Left lung (tissue), 10 donors: ENCODE measurements around the gene AKAP13. TPM values are rescaled to one million over a fixed set of nuclear protein-coding genes. Genes with fewer than 3 reads are reported as not detected.

Experiments used
- ATAC-seq: fragments of 200-7000 bp; cut with Tn5 transposase; one replicate; pipeline ENCODE4 v1.9.1; 2020; ENCODE audit warnings: moderate library complexity
- DNase-seq, 4 donors: peaks; one replicate each; pipeline ENCODE4 v3.0.0-alpha.2; 2013 to 2020
- H3K27ac ChIP-seq, 2 donors: fragments of 200-600 bp; sonication (generic) in 1 of 2; one replicate each; pipeline versions ENCODE4 v1.5.0 to v1.8.0; 2020 to 2021
- H3K27me3 ChIP-seq, 2 donors: fragments of 200-600 bp; sonication (generic) in 1 of 2; one replicate each; pipeline versions ENCODE4 v1.5.0 to v1.8.0; 2020 to 2021
- H3K36me3 ChIP-seq, 2 donors: fragments of 200-600 bp; sonication (generic) in 1 of 2; one replicate each; pipeline versions ENCODE4 v1.5.0 to v1.8.0; 2020 to 2021
- H3K4me1 ChIP-seq, 2 donors: fragments of 200-600 bp; one replicate each; pipeline ENCODE4 v1.8.0; 2021
- H3K4me3 ChIP-seq, 2 donors: fragments of 200-600 bp; sonication (generic) in 1 of 2; one replicate each; pipeline versions ENCODE4 v1.5.0 to v1.8.0; 2020 to 2021; ENCODE audit warnings: mild to moderate bottlenecking in 1 of 2
- H3K9me3 ChIP-seq, 2 donors: fragments of 200-600 bp; sonication (generic) in 1 of 2; one replicate each; pipeline versions ENCODE4 v1.5.0 to v1.8.0; 2020 to 2021
- intact Hi-C, 2 donors: fragments of 100-400 bp; cut with DNase I; formaldehyde crosslinking; loops; one replicate each; pipeline versions ENCODE4 v1.11.2 to v1.14.2; 2022
- polyA plus RNA-seq, 6 donors: library from polyadenylated mRNA; unstranded; fragments of 120-200 nt; gene quantifications; one replicate each; pipeline ENCODE4 v1.2.1, GENCODE V29; 2013; ENCODE audit not compliant: insufficient read length in 6 of 6
- total RNA-seq, 2 donors: library from RNA; stranded (reverse); fragmentation: NEBNext Ultra II Directional; extraction: Animal tissue kit (Norgen Biotek cat#: 25700); gene quantifications; one replicate each; pipeline ENCODE4 v1.2.1, GENCODE V29; 2021
- TF ChIP-seq, protein P1 (sequence below), 2 donors: fragments of 200-600 bp; sonication (generic) in 1 of 2; IDR thresholded peaks; one replicate each; pipeline versions ENCODE4 v1.5.0 to v1.8.0; 2021; ENCODE audit warnings: antibody characterized with exemption in 2 of 2
- donor health status: DM: no; HTN: yes; CAD: no.
- donor health status: DM: no; HTN: no; CAD: no.

The AKAP13 gene
- total and polyA plus RNA-seq, 8 donors = 93.6 to 346 (median 102) TPM

DNA sequence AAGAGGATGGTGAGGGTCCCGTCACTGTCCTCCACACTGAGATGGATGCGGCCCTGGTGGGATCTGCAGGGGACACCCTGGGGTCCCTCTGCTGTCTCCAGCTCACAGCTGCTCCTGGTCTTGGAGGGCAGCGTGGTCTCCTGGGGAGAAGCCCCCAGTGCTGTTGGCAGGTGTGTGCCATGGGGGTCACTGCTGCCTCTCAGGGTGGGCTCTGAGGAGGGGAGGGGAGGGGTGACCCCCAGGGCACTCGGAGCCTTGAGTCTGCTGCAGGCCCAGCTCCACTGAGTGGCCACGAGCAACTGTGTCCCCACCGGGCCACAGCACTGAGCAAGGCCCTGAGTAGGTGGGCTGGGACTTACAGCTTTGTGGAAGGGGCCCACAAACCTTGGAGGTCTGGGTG lies 379.6 kb downstream of the AKAP13 start:
- DNase-seq (peak in 2 of 4 donors; percentile 29 to 48), ATAC-seq (no peak)
- H3K9me3 ChIP-seq = no peaks in the 10 kb centered on the region
- no peak overlapping the region for H3K4me3 ChIP-seq
- peaks cover 0 to 3% of the 10 kb centered on the region in 2 donors for H3K4me1 ChIP-seq
- peaks cover 0 to 8% of the 10 kb centered on the region in 2 donors for H3K36me3 ChIP-seq
- H3K27me3 ChIP-seq = no peaks in the 10 kb centered on the region
- intact Hi-C loops = no loop called here
- TF ChIP-seq, protein P1, sequence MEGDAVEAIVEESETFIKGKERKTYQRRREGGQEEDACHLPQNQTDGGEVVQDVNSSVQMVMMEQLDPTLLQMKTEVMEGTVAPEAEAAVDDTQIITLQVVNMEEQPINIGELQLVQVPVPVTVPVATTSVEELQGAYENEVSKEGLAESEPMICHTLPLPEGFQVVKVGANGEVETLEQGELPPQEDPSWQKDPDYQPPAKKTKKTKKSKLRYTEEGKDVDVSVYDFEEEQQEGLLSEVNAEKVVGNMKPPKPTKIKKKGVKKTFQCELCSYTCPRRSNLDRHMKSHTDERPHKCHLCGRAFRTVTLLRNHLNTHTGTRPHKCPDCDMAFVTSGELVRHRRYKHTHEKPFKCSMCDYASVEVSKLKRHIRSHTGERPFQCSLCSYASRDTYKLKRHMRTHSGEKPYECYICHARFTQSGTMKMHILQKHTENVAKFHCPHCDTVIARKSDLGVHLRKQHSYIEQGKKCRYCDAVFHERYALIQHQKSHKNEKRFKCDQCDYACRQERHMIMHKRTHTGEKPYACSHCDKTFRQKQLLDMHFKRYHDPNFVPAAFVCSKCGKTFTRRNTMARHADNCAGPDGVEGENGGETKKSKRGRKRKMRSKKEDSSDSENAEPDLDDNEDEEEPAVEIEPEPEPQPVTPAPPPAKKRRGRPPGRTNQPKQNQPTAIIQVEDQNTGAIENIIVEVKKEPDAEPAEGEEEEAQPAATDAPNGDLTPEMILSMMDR (IDR thresholded peaks at IDR 0.05) = no peak
- H3K27ac ChIP-seq = no peak overlapping the region

DNA sequence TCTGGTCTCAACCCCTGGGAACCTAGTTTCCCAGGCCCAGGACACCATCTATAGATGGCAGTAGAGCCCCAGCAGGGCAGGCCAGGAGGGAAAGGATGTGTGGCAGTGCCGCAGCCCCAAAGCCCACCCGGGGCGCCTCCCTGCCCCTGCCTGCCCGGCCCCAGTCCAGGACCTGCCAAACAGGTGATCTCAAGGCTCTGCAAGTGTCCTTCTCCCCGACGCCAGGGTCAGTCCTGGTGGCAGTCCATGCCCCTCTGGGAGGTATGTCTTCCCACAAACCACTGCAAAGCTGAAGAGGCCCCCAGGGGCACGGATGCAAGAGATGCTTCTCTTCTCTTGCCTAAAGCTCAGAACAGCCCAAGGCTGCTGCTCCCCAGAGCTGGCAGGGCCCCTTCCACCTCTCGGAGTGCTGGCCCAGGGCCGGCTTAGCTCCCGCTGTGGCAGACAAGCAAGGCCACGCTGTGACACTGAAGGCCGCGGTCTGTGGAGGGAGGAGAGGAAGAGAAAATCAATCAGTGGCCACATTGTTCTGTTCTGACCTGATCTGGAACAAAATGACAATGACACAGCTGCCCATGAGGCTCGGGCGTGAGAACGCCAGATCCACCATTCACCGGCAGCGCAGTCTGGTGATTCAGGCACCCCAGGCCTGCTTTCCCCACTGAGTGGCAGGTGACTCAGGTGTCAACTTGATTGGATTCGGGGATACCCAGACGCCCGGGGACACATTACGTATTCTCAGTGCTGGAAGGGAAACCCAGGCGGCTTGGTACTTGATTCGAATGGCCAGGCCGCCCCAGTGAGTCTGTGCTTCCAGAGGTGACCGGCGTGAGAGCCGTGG lies 380.3 kb downstream of the AKAP13 start:
- no peaks in the 10 kb centered on the region for H3K27me3 ChIP-seq
- no peak overlapping the region for H3K4me3 ChIP-seq
- peaks cover 0 to 3% of the 10 kb centered on the region in 2 donors for H3K4me1 ChIP-seq
- TF ChIP-seq, protein P1 (IDR thresholded peaks at IDR 0.05) = no peak
- H3K36me3 ChIP-seq = peaks cover 0 to 8% of the 10 kb centered on the region in 2 donors
- peak in 1 of 4 donors; percentile 74 for DNase-seq
- intact Hi-C loops = no loop called here
- H3K27ac ChIP-seq = no peak overlapping the region
- H3K9me3 ChIP-seq = no peaks in the 10 kb centered on the region
- ATAC-seq = no peak

DNA sequence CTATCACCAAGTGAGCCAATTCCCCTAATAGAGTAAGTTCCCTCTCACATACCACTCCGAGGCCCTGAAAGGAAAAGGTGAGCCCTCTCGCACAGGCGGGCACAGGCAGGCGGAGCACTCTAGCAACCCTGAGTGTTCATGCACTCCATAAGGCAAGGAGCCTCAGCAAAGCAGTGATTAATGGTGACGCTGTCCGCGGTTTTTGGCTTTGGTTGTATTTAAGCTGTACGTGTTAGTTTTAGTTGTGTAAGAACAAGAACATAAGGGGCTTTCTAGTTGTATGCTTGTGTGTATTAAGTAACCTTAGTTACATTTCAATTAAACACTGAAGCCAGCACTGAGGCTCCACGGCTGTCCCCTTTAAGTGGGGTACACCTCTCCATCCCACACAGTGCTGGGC lies 381.2 kb downstream of the AKAP13 start:
- TF ChIP-seq, protein P1 (IDR thresholded peaks at IDR 0.05) = no peak
- no peaks in the 10 kb centered on the region for H3K27me3 ChIP-seq
- H3K9me3 ChIP-seq = no peaks in the 10 kb centered on the region
- DNase-seq (peak in 3 of 4 donors; percentile 34 to 77 (median 54)), ATAC-seq (peak; percentile 49)
- H3K27ac ChIP-seq = peak overlapping the region in 1 of 2 donors; percentile 50
- intact Hi-C loops = no loop called here
- H3K4me3 ChIP-seq = no peak overlapping the region
- H3K4me1 ChIP-seq = peaks cover 0 to 3% of the 10 kb centered on the region in 2 donors
- H3K36me3 ChIP-seq = peaks cover 0 to 8% of the 10 kb centered on the region in 2 donors

DNA sequence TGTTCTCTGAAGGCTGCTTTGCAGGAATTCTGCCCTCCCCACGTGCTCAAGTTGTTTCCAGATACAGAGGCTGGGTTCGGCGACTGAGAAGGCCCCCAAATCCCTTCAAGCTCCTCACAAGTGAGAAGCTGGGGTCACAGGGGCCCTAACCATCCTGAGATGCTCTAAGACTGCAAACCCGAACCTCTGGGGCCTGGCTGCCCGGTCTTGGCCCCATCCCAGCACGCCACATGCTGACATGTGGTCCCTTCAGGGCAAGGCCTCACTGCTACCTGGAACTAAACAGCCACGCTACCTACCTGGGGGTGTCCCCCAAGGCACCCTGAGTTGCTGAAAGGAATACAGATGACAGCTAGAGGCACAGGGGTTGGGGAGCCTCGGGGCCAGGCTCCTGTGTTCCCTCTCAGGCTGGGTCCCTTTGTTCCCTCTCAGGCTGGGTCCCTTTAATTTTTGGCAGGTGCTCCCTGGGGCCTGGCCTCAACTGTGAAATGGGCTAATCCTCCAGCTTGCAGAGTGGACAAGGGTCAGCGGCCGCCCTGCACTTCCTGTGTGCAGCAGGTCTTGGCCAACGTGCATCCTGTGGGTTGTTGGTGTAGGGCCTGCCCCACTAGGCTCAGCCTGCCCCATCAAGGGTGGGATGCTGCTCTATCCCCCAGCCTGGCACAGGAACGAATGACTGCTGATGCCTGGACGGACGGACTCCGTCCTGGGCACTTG lies 381.8 kb downstream of the AKAP13 start:
- peaks cover 0 to 3% of the 10 kb centered on the region in 2 donors for H3K4me1 ChIP-seq
- TF ChIP-seq, protein P1 (IDR thresholded peaks at IDR 0.05) = no peak
- H3K27ac ChIP-seq = peak overlapping the region in 1 of 2 donors; percentile 50
- no peak overlapping the region for H3K4me3 ChIP-seq
- peaks cover 0 to 8% of the 10 kb centered on the region in 2 donors for H3K36me3 ChIP-seq
- H3K9me3 ChIP-seq = no peaks in the 10 kb centered on the region
- intact Hi-C loops = no loop called here
- peak in 1 of 4 donors; percentile 43 for DNase-seq
- H3K27me3 ChIP-seq = no peaks in the 10 kb centered on the region
- no peak for ATAC-seq

DNA sequence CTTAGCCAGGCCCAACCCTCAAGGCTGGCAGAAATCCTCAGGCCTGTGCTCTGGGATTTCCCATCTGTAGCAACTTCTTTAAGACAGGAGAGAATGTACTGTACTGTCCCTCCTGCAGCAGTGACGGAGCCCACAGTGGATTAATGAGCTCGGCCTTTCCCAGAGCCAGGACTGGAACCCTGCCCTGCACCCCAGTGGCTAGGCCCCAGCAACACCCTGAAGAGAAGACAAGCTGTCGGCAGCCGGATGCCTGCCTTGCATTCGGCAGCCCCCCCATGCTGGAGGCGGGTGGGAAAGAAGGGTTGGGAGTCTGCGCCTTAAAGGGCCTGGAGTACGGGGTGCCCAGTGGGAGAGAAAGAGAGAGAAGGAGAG lies 382.3 kb downstream of the AKAP13 start:
- no peak for ATAC-seq
- Histone ChIP-seq H3K4me3 (no peak overlapping the region), H3K36me3 (peaks cover 0 to 9% of the 10 kb centered on the region in 2 donors), H3K9me3 (no peaks in the 10 kb centered on the region), H3K27me3 (no peaks in the 10 kb centered on the region), H3K4me1 (peaks cover 0 to 3% of the 10 kb centered on the region in 2 donors), H3K27ac (no peak overlapping the region)
- intact Hi-C loops = no loop called here
- DNase-seq = peak in 1 of 4 donors; percentile 62
- TF ChIP-seq, protein P1 (IDR thresholded peaks at IDR 0.05) = no peak
